Superior temporal gyrus (tissue), 1 donor: Measurements from ENCODE around the gene CKAP4.
A peak's percentile ranks its signal among the peaks of the same experiment; 100 is the strongest.

Experiments
- DNase-seq: peaks from one replicate; pipeline ENCODE4 v3.0.0-alpha.2; 2016; ENCODE audit errors: extremely low spot score

Gene CKAP4

DNA sequence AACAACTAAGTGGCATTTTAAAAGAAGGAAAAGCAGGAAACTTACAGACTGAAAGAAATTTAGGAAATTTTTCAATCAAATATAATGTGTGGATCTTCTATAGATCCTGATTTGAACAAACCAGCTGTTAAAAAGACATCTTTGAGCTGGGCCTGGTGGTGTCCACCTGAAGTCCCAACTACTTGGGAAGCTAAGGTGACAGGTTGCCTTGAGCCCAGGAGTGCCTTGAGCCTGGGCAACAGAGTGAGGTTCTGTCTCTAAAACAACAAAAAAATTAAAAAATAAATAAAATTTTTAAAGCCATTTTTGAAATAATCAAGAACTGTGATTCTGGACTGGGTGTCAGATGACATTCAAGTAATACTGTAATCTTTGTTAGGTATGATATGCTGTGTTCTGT is 7.0 kb downstream of the CKAP4 start:
- DNase-seq = no peak

DNA sequence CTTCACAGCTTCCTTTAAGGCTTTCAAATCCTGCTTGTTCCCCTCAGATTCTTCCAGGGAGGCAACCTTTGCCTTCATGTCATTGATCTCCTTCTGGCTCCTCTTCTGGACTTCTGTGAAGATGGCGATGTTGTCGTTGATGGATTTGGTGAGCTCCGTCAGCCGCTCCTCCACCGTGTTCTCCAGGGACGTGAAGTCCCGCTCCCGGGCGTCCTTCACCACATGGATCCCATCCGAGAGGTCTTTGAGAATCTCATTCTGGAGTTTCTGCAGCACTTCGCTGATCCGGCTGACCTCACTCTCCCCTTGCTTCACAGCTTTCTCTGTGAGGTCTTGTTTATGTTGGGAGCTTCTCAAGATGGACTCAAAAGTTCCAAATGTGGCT is 7.9 kb downstream of the CKAP4 start:
- DNase-seq = no peak

DNA sequence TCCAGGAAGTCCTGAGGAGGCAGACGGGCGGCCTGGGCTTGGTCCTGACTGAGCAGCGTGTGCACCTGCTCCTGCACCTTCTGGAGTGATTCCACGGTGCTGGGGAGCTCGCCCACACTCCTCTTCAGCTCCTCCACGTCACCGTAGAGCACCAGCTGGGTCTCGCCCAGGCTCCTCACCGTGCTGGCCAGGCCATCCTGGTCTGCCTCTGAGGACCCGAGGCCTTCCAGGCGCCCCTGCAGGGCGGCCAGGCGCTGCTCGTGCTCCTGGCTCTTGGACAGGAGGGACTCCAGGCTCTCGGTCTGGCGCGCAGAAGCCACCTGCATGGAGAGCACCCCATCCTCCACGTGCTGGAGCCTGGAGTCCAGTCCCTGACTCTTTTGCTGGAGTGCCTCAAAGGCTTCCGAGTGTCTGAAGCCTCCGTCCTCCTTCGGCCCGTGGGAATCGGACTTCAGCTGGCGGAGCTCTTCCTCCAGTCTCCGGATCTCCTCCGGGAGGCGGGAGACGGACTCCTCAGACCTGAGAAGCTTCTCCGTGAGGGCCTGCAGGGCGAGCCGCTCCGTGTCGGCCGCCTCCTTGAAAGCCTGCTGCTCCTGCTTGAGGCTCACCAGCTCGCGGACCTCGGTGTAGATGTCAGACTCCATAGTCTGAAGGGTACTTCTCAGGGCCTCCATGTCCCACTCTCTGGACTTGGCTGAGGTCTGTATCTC is 8.4 kb downstream of the CKAP4 start:
- DNase-seq = no peak

DNA sequence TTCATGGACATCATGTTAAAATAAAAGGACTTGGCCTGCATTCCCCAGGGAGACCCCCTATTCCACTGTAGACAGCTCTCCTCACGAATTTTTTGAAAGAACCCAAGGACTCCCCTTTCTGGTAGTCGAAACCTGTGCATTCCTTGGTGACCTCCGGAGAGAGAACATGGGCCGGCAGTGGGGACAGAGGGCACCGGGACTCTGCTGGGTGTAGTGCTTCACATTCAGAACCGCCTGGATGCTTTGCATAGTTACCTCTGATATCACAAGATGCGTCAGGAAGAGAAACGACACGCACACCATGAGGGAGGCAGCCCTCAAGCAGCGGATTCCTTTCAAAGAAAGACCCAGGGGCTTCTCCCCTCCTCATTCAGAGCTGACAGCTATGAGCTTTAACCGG is 9.7 kb downstream of the CKAP4 start:
- no peak for DNase-seq

GRCh38 chr12:106235770-106236169 is 12.1 kb downstream of the CKAP4 start:
- DNase-seq = no peak

DNA sequence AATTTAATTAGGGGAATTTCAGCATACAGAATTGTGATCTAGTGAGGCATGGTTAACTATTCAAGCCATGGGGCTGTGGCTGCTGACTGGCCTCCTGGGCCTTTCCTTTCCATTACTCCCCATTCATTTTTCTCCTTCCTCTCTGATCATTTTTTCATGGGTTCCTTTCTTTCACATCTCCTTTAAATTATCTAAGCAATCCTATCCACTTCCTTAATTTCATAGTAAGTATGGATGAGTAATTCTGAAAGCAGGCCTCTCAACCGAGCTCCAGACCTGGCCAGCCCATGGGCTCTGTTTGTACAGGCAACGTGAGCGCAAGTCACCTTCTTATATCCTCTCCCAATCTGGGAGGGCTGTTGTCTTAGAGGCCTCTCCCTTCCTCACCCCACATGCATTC is 13.4 kb downstream of the CKAP4 start:
- DNase-seq = no peak

DNA sequence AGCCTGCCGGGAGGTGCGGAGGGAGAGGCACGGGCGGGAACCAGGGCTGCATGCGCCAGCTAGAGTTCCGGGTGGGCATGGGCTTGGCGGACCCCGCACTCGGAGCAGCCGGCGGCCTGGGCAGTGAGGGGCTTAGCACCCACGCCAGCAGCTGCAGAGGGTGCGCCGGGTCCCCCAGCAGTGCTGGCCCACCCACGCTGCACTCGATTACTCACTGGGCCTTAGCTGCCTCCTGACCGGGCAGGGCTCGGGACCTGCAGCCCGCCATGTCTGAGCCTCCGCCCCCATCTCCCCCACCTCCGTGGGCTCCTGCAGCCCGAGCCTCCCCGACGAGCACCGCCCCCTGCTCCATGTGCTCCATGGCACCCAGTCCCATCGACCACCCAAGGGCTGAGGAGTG is 14.8 kb downstream of the CKAP4 start:
- DNase-seq = no peak

- no peak for DNase-seq
These were observed 18.7 kb downstream of the CKAP4 start for GRCh38 chr12:106229036-106229591.

GRCh38 chr12:106228320-106228710 is 19.5 kb downstream of the CKAP4 start:
- DNase-seq = no peak

GRCh38 chr12:106227641-106228319 is 20.0 kb downstream of the CKAP4 start:
- DNase-seq = no peak

GRCh38 chr12:106226884-106227640 is 20.8 kb downstream of the CKAP4 start:
- peak; percentile 92 for DNase-seq

GRCh38 chr12:106224355-106224706 is 23.5 kb downstream of the CKAP4 start:
- DNase-seq = no peak

- DNase-seq = peak; percentile 73
These were observed 24.1 kb downstream of the CKAP4 start for GRCh38 chr12:106223485-106224354.

DNA sequence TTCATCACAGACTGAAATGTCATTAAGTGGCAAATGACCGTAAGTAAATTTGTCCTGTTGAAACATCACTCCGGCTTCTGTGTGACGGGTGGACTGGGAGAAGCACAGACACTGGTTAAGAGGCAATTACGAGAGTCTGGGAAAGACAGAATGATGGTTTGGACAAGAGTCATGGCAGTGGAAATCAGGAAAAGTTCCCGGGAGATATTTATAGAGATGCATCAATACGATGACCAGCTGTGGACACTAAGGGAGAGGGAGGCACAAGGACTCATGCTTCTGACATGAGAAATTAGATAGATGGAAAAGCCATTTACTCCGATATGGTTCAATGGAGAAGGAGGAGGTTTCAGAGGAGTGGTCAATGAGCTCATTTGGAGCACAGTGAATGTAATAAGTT is 27.3 kb downstream of the CKAP4 start:
- DNase-seq = no peak

DNA sequence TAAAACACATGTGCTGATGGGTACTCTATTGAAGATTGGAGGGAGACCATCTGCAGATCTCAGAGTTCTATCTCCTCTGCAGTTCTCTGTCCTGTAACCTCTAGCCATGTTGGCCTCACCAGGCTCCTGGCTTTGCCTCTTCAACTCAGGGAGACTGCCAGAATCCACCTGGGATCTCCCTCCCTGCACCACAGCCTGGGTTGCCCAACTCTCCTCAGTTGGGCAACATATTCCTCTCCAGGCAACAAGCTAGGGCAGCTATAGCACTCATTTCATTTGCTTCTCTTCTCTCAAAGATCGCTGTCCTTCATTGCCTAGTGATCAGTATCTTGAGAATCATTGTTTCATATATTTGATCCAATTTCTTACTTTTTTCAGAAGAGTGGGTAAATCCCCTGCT is 28.8 kb downstream of the CKAP4 start:
- DNase-seq = no peak

DNA sequence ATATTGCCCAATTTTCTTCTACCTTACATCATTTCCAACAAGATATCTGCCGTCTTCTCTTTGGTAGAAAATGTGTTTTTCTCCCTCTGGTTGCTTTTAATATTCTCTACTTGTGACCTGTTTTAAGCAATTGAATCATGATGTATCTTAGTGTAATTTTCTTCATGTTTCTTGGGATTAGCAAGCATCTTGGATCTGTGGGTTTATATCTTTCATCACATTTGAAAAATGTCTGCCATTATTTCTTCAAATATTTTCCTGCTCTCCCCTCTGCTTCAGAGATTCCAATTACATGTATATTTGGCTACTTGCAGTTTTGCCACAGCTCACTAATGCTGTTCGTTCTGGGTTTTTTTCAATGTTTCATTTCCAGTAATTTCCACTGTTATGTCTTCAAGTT is 30.1 kb downstream of the CKAP4 start:
- no peak for DNase-seq

DNA sequence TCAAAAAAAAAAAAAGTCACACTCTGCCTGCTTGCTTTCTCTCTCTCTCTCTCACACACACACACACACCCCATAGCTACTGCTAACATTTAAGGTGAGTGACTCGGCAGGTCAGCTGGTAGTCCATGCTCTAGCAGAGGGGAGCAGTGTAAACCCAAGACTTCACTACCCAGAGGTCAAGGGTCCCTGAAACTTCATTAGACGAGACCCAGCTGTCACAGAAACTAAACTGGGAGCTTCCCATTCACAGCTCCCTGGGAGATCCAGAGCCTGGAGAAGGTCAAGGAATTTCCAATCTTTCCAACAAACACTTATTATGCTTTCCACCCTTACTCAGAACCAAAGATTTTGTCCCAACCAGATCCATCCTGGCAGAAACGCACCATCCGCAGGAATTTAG is 33.2 kb downstream of the CKAP4 start:
- DNase-seq = no peak

DNA sequence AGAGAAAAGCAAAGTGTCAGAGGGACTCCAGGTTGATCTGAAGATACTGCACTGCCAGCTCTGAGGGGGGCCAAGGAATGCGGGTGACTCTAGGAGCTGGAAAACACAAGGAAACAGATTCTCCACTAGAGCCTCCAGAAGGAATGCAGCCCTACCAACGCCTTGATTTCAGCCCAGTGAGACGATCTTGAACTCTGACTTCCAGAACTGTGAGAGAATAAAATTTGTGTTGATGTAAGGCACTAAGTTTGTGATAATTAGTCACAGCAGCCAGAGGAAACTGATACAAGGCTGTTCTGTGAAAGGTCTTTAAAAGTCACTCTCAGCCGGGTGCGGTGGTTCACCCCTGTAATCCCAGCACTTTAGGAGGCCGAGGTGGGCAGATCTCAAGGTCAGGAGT is 34.2 kb downstream of the CKAP4 start:
- DNase-seq = no peak

DNA sequence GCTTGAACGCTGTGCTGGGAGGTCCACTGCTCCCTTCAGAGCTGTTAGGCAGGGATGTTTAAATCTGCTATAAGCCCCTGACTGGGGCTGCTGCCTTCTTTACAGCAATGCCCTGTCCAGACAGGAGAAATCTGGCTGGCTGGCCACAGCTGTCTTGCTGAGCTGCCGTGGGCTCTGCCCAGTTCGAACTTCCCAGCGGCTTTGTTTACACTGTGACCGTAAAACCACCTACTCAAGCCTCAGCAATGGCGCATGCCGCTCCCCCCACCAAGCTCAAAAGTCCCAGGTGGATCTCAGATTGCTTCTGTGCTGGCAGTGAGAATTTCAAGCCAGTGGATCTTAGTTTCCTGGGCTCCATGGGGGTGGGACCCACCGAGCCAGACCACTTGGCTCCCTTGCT is 35.8 kb downstream of the CKAP4 start:
- no peak for DNase-seq

GRCh38 chr12:106205208-106206069 is 42.4 kb downstream of the CKAP4 start:
- DNase-seq = no peak

DNA sequence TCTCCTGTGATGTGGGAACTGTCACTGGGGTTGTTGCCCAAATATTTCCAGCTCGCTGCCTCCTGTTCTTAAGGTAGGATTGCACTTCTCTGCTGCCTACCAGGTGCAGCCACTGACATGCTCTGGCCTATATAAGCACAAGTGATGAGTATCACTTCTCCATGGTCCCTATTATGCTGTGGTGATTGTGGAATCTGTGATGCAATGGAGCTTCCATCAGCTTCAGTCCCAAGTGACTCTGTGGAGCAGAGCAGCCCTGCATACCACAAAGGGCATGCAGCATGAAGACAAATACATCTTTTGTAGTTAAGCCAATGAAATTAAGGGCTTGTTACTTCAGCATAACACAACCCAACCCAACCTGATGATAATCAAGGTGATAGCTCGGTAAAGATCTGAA is 43.5 kb downstream of the CKAP4 start:
- no peak for DNase-seq
